NCI-H1105 treated with DMSO at 0.1 percent for 48 hours (cell line): ENCODE results near the gene GPER1.
"Not testable (repeated sequence)": the region's sequence is repeated elsewhere in the genome, so short reads cannot be mapped to it uniquely, and the experiment has no call there.

Experiments used
- DNase-seq: peaks from one replicate; lab custom pipeline; 2025; lab: John Stamatoyannopoulos, UW

Gene GPER1

GRCh38 chr7:1120791-1121190, 32.9 kb downstream of the GPER1 start:
- no peak for DNase-seq

GRCh38 chr7:1121476-1121875, 33.6 kb downstream of the GPER1 start:
- no peak for DNase-seq

DNA sequence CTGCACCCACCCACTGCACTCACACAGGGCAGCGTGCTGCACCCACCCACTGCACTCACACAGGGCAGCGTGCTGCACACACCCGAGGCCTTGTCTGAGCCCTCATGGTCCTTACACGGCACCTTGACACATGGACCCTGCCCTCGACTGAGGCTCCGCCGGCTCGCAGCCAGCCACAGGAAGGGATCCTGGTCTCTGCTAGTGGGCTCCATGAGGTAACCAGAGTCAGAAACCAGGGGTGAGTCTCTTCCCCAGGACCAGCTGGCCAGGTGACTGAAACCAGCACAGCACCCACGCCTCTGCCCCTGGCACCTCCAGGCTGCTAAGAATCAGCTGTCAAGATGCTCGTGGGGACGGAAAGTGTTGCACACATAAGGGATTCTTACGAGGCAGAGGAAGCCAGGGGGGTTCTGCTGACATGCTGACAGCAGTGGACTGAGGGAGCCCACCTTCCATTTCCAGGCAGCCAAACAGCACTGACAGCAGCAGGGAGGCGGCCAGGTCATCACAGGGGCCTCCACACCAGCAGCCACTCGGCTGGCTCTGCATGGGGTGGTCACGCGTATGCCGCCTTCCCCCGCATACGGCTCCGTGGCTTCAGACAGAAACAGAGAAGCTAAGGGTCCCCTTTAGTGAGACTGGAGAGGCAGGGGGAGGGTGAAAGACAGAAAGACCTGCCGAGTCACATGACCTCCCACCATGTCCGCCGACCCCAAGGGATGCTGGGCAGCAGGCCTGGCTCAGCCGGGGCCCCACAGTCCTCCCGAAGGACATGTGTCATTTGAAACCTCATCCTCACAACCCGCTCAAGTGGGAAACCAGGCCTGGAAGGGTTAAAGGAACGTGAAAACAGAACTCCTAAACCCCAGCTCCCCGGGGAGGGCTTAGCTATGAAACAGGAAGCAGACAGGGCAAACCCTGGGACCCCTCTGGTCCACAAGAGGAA, 34.2 kb downstream of the GPER1 start:
- DNase-seq, result no peak

DNA sequence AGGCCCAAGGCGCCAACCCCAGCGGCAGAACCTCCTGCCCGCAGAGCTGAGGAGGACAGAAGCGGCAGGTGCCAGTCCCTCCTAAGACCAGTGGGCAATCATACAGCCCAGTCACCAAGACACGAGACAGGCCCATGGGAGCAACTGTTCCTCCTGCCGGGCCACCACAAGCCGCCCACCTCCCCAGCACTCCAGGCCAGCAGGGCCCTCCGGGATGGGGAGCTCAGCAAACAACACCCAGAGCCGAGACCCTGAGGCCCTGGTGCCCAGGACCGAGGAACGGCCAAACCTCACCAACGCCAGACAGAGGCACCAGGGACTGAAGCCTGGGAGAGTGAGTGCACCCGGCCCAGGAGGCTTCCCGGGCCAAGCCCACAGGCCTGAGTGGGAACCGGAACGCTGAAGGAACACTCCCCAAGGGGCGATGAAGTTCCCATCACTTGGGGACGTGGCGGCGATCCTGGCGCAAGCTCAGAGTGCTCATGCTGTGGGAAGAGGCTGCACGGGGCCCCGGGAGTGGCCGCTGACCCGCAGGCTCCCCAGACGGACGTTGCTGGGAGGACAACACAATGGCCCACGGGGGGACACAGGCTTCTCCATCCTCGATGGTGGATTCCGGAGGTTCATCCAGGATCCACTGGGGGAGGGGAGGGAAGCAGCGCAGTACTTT, 35.1 kb downstream of the GPER1 start:
- no peak for DNase-seq

DNA sequence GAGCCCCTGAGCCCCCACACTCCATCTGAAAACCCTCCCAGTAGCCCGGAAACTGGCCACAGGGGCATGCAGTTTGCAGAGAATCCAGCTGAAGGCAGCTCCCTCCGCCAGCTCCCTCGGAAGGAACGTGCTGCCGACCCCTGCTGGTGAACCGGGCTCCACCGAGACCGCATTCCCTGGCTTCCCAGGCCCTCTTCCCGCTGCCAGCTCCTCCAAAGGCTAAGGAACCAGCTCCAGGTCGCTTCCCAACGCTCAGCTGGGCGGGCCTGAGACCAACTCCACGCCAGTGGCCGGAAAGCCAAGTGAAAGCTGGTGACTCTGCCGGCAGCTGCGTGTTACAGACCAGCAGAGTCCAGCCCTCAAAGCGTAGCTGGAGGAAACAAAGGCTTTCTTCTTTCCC, 35.8 kb downstream of the GPER1 start:
- no peak for DNase-seq

- no peak for DNase-seq
Observed at GRCh38 chr7:1124164-1124563, 36.3 kb downstream of the GPER1 start.

- no peak for DNase-seq
Observed at GRCh38 chr7:1124816-1125602, 37.1 kb downstream of the GPER1 start.

DNA sequence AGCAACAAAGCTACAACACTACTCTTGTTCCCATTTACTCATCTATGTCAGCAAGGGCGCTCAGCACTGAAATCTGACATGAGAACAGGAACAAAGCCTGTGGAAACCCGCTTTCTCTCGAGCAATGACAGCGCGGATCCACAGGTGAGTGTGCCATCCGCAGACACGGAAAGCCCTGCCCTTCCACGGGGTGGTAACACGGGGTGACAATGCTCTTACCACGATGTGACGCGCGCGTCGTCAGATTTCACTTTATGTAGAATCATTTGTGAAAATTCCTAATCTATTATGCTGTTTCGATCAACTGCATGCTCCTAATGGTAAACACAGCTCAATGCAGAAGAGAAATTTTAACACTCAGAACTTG, 37.7 kb downstream of the GPER1 start:
- DNase-seq, result no peak

GRCh38 chr7:1127001-1127400, 39.1 kb downstream of the GPER1 start:
- DNase-seq, result no peak

- DNase-seq, result no peak
Observed at GRCh38 chr7:1129431-1129830, 41.5 kb downstream of the GPER1 start.

- no peak for DNase-seq
Observed at GRCh38 chr7:1130021-1130990, 42.4 kb downstream of the GPER1 start.

GRCh38 chr7:1131471-1132265, 43.8 kb downstream of the GPER1 start:
- DNase-seq, result no peak

- DNase-seq, result no peak
Observed at GRCh38 chr7:1134951-1135350, 47.0 kb downstream of the GPER1 start.

DNA sequence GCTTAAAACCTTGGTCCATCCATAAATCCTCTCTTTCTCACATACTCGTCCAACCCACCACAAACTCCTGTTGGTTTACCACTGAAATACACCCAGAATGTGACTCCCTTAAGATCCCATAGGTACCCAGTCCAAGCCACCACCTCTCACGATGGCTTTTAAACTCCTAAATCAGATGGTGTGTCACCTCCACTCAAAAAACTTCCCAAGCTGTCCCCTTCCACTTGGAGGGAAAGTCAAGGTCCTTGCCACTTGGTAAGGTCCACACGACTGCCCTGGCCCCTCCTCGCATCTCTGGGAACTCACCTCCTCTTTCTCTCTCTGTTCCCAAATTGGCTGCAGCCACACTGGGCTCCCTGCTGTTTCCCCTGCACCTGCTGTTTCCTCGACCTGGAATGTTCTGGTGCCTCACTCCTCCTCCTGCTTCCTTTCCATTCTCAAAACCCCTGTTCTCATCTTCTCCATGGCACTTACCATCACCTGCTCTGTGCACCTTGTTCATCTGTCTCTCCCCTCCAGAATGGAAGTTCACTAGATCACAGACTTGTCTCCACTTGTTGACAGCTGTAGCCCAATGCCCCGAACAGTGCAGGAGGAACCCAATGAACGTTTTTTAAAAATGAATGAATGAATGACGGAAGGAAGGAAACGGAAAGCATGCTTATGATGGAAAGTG, 49.1 kb downstream of the GPER1 start:
- DNase-seq, result peak; percentile 34

DNA sequence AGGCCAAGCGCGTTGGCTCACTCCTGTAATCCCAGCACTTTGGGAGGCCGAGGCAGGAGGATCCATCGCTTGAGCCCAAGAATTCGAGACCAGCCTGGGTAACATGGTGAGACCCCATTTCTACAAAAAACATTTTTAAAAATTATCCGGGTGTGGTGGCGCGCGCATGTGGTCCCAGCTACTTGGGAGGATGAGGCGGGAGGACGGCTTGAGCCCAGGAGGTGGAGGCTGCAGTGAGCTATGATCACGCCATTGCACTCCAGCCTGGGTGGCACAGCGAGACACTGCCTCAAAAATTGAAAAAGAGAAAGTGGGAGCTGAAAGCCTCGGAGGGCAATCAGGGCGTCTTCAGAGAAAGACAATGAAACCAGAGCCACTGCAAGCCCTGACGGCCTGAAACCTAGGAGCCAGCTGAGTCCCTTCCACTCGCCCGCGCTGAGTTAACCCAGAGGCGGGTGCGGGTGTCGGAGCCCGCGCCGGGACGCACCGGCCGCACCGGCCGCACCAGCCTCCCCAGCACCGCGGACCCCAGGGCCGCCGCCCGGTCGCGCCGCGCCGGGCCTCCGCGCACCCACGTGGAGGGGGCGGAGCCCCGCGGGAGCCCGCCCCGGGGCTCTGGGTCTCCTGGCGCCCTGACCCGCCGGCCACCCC, 49.7 kb downstream of the GPER1 start:
- peak; percentile 54 for DNase-seq

- DNase-seq, result no peak
Observed at GRCh38 chr7:1140476-1141104, 52.7 kb downstream of the GPER1 start.

DNA sequence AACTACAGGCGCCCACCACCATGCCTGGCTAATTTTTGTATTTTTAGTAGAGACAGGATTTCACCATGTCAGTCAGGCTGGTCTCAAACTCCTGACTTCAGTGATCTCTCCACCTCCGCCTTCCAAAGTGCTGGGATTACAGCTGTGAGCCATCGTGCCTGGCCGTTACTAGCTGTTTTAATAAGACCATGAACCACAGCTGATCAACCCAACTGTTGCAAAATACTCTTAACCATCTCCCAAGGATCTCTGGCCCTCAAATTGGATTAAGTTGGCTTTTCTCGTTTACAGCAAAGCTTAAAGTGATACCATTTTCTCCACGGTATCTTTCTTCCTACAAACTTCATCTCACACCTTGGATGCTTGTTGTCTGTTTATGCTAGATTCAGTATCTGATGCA, 53.7 kb downstream of the GPER1 start:
- no peak for DNase-seq

GRCh38 chr7:1142051-1142635, 54.2 kb downstream of the GPER1 start:
- DNase-seq, result no peak

DNA sequence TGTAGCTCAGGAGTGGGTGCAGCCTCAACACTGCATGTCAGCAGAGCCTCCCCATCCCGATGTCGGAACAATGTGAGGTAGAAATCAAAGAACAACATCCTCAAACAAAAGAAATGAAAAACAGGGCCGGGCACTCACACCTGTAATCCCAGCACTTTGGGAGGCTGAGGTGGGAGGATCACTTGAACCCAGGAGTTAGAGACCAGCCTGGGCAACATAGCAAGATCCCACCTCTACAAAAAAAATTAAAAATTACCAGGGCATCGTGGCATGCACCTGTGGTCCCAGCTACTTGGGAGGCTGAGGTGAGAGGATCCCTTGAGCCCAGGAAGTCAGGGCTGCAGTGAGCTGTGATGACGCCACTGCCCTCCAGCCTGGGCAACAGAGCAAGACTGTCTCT, 55.1 kb downstream of the GPER1 start:
- not testable (repeated sequence) for DNase-seq
